Activated CD4-positive, CD25-positive, alpha-beta regulatory T cell treated with anti-CD3 and anti-CD28 coated beads, Interleukin-2, amount 50 U/mL, for 72 hours (primary cell): ENCODE data around the gene MYCBPAP.

Source experiments
- DNase-seq: peaks from one replicate; pipeline ENCODE4 v3.0.0; 2021

The MYCBPAP gene, protein sequence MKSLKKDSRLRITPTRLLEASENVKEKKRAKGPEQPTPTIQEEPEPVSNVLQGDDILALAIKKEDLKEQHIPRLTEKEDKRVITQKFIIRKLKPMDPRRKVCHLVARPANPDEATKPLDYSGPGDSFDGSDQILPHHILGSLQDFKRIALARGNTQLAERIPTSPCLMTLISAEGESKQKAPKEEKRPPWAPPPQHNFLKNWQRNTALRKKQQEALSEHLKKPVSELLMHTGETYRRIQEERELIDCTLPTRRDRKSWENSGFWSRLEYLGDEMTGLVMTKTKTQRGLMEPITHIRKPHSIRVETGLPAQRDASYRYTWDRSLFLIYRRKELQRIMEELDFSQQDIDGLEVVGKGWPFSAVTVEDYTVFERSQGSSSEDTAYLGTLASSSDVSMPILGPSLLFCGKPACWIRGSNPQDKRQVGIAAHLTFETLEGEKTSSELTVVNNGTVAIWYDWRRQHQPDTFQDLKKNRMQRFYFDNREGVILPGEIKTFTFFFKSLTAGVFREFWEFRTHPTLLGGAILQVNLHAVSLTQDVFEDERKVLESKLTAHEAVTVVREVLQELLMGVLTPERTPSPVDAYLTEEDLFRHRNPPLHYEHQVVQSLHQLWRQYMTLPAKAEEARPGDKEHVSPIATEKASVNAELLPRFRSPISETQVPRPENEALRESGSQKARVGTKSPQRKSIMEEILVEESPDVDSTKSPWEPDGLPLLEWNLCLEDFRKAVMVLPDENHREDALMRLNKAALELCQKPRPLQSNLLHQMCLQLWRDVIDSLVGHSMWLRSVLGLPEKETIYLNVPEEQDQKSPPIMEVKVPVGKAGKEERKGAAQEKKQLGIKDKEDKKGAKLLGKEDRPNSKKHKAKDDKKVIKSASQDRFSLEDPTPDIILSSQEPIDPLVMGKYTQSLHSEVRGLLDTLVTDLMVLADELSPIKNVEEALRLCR

DNA sequence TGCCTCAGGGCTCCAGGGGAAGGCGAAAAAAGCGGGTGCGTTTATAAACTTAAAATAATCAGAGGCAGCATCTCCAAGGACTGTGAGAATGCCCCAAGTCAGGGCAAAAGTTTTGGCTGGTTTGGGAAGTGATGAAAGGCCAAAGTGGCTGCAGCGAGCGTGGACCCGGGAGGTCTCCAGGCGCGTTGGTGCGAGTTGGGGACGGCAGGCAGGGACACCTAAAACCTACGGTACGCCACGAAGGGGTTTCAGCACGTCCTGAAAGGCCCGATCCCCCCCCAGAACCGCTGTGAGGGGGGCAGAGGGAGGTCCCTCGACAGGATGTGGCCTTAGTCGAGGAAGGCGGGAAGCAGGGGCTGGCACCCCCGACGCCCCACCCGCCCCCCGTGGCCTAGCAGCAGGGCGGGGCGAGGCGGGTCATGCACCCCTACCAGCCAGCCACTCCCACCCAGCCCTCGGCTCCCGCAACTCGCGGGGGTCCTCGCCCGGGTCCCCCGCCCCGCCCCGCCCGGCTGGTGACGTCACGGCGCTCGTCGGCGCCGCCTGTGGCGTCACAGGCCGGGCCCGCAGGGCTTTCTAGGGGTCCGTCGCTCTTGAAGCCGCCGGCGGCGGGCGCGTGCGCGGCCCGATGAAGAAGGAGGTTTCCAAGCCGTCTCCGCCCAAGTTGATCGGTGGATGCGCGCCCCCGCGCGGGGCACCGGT, at the start of gene MYCBPAP:
MYCBPAP (plus strand) TSS at position 569 of the 702 bp plus-strand sequence. CDS start 236 bp downstream, outside the sequence.
- DNase-seq, result peak; percentile 78

- no peak for DNase-seq
These were observed 49.2 kb upstream of the MYCBPAP start for GRCh38 chr17:50458701-50459676.

GRCh38 chr17:50459756-50460155, 48.5 kb upstream of the MYCBPAP start:
- no peak for DNase-seq

DNA sequence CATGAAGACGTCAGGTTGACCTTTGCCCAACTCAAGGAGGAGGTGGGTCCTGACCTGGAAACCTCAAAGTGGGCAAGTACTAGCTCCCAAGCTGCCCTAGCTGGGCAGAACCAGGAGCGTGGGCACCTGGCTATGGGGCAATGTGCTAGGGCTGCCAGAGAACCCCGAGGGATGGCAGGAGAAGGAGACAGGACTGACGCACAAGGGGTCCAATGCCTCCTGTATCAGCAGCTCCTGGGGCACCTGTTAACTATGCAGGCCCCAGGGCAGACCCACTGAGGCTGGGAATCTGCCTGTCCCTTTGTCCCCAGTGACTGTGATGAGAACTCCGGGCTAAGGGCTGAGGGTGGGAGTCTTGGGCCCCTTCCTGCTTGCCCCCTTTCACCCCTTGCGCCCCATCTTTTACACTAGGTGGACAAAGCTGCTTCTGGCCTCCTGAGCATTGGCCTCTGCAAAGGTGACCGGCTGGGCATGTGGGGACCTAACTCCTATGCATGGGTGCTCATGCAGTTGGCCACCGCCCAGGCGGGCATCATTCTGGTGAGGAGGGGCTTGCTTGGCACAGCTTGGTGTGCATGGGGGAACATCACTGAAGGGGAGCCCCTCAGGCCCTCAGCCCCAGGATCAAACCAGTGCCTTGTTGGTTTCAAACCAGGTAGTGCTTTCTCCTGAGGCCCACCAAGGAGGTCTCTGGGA, 47.3 kb upstream of the MYCBPAP start:
- no peak for DNase-seq

DNA sequence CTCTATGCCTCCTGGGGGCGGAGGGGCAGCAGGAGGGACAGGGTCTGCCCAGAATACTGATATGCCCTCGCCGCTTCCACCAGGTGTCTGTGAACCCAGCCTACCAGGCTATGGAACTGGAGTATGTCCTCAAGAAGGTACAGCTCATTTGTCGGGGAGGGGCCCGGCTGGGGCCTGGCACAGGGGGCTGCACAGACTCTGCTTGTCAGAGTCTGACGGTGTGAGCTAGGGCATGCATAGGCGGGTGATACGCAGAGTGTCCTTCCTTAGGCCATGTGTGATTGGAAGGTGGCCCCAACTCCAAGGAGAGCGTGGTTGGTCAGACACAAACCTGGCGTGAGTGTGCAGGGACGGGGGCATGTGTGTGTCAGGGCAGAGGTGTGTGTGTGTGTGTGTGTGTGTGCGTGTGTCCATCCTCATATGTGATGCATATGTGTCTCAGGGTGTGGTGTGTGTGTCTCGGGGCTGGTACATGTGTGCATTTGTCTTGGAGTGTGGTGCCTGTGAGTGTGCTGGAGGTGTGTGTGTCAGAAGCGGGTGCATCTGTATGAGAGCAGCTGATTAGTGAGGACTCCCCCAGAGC, 46.6 kb upstream of the MYCBPAP start:
- no peak for DNase-seq

DNA sequence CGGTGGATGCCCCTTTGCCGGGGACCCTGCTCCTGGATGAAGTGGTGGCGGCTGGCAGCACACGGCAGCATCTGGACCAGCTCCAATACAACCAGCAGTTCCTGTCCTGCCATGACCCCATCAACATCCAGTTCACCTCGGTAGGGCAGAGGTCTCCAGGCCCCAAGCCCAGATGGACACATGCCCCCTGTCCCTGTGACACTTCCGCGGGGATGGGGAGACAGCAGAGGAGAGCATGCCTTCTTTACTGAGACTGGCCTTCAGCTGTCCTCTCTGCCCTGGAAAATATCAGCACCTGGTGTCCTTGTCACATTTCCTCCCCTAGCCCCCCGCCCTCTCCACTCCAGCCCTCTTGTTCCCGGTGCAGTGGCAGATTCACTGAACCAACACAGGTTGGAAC, 45.8 kb upstream of the MYCBPAP start:
- no peak for DNase-seq

GRCh38 chr17:50464121-50464520, 44.1 kb upstream of the MYCBPAP start:
- DNase-seq, result no peak

DNA sequence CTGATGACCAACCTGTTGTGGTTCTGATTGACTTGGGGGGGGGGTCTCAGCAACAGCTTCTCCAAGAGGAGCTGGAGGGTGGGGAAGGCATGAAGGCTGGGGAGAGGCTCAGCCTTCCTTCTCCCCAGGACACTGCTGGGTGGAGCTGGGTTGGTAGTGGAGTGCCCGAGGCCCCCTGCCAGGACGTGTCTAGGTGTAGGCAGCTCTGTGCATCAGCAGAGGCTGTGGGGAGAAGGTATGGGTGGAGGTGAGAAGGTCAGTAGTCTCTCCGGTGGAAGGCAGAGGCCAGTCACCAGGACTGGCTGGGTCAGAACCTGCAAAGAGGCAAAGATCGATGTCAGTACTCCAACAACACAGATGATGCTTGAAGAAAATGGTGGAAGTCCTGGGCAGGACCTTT, 43.5 kb upstream of the MYCBPAP start:
- no peak for DNase-seq

GRCh38 chr17:50465171-50465570, 43.1 kb upstream of the MYCBPAP start:
- DNase-seq, result no peak

DNA sequence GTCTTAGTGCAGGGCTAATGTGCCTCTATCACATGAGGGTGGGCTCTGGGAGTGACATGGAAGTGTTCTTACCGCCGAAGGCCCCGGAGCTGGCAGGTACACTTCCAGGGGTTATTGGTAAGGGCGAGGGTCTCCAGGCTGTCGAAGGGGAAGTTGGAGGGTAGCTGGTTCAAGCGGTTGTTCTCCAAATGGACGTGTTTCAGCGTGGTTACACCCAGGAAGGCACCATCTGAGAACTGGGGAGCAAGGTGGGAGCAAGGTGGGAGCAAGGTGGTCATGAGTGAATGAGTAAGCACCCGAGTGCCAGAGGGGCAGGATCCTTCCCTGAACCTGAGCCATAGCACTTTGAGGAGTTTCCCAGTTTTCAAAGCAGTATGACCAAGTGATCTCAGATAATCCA, 42.6 kb upstream of the MYCBPAP start:
- no peak for DNase-seq

- DNase-seq, result no peak
These were observed 41.7 kb upstream of the MYCBPAP start for GRCh38 chr17:50466371-50467113.

DNA sequence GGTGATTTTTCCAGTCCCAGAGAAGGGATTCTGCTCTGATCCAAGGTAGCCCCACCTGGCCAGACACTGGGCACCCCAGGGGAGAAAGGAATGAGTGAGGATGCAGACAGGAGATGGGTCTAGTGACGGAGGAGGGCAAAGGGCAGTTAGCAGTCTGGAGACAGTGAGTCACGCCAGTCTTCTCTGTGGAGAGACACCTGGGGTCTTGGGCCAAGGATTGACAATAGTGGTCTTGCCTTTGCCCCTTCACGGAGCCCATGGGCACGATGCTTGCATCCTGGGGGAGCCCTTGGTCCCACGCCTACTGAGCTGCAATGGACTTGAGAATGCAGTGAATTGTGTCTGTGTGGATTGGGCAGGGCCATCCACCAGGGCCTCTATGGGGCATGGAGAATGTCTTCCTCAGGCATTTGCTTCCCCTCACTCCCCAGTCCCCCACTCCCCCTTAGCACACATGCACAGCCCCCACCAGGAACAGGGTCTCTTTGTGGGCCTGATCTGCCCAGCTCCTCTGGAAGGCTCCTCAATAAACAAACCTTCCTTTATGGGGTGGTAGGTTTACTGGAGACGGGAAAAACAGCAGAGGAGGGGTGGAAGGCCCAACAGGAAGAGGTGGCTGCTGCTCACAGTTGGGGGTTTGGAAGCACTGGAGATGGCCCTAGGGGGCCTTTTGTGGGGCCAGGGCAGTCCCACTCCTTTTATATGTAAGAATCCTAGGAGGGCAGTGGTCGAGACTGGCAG, 41.0 kb upstream of the MYCBPAP start:
- no peak for DNase-seq

- no peak for DNase-seq
These were observed 40.4 kb upstream of the MYCBPAP start for GRCh38 chr17:50467855-50468303.

DNA sequence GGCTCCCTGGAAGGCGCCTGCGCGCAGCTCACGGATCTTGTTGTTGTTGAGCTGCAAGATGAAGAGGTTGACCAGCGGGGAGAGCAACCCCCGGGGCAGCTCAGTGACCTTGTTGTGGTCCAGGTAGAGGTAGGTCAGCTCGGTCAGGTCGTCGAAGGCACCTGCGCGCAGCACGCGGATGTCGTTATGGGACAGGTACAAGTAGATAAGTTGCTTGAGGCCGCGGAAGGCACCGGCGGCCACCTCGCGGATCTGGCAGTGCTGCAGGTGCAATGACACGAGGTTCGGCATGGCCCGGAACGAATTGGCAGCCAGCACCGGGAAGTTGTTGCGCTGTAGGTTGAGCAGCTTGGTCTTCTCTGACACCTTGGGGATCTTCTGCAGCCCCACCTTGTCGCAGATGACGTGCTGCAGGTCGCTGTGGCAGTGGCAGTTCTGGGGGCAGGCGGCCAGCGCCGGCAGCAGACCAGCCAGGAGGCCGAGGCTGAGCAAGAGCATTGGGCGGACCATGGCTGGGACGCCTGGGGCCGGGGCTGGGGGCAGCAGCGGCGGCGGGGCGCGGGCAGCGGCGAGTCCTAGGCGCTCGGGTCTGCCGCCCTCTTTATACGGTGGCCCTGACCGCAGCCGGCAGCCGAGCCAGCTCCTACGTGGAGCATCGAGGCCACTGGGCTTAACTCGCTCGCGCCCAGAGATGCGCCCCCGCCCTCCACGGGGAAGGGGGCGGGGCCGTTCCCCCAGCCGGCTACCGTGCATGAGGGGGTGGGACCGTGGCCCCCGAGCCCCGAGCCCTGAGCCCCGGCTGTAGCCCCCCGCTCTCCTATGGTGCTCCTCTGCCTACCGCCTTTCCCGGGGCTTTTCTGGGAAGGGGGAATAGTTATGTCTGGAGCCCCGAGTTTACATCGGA, 39.7 kb upstream of the MYCBPAP start, which contains the start of gene CHAD:
CHAD (minus strand) TSS at position 577 of the 904 bp plus-strand sequence; CDS start at position 510, 67 bp downstream.
- DNase-seq, result no peak

GRCh38 chr17:50469208-50469605, 39.0 kb upstream of the MYCBPAP start:
- DNase-seq, result no peak

- no peak for DNase-seq
These were observed 38.5 kb upstream of the MYCBPAP start for GRCh38 chr17:50469671-50470305.

DNA sequence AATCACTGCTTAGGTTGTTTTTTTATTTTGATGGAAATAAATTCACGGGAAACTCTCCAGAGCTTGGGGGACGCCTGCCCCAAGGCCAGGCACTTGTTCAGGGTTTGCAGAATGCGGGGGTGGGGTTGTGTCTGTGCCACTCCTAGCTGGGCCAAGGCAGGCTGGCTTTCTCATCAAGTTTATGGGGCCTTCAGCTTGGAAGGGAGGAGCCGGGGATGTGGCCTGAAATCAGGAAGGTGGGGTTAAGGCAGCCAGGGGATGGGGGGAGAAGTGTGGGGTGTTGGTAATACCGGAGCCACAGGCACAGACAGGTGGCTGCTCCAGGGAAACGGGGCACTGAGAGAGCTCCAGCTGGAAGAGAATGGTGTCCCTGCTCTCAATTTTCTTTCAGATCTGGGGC, 37.8 kb upstream of the MYCBPAP start:
- DNase-seq, result no peak
